Amniotic stem cell (primary cell): ENCODE results near the gene DMBT1.

Experiments used
- DNase-seq: peaks from one replicate; lab custom pipeline; 2025; lab: John Stamatoyannopoulos, UW

The DMBT1 gene

DNA sequence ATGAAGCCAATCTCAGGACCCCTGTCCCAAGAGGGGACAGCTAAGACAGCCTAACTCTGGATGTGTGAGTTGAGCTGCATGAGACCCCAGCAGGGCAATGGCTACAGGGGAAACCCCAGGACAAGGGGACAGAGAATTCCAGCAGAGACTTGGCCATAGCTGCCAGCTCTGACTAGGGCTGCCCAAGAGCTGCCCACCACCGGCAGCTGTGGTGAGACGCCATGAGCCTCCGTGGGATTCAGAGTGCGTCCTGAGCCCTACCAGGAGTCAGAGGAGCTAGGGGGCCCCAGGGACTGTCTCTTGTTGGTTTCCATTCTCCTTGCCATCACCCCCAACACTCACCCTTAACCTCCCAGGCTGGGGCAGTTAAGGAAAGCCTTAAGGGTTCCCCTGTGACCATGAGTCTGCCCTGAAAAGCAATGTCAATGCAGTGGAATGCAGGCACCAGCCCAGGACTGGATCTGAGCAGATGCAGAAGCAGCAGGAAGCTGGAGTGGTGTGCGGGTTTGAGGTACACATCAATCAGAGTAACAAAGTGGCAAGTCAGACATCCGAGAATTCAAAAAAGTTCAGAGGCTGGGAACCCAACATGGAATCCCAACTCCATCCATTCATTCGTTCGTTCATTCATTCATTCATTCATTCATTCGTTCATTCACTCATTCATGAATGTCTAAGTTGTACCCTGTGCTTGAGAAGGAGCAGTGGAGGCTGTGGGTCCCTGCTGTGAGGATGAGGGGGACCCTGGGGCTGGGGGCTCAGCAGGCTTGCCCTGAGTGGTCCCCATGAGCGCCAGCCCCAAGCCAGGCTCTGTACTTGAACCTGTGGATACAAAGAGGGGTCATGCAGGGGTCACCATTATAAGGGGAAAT, 86.2 kb downstream of the DMBT1 start:
- DNase-seq, result no peak

DNA sequence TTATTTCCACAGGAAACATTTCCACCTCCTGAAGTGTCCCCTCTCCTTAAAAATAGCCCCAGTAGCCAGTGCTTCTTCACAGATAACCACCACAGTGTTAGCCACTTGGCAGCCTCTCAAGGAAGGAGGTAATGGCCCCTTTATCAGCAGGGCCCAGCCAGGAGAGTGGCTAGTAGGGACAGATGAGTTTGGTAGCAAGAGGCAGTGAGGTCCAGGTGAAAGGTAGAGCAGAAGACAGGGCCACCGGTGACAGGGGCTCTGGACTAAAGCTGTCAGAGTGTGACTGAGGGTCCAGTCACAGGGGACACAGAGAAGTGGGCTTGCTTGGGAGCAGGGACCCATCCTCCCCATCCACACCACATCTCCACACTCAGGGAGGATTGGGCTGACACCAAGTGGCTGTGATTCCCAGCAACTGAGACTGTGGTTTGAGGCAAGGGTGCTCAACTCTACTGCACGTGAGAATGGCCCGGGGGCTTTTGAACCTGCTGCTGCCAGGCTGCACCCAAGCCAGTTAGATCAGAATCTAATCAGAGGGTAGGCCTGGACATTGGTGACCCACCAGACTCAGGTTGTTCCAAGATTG, 86.9 kb downstream of the DMBT1 start:
- DNase-seq, result no peak

DNA sequence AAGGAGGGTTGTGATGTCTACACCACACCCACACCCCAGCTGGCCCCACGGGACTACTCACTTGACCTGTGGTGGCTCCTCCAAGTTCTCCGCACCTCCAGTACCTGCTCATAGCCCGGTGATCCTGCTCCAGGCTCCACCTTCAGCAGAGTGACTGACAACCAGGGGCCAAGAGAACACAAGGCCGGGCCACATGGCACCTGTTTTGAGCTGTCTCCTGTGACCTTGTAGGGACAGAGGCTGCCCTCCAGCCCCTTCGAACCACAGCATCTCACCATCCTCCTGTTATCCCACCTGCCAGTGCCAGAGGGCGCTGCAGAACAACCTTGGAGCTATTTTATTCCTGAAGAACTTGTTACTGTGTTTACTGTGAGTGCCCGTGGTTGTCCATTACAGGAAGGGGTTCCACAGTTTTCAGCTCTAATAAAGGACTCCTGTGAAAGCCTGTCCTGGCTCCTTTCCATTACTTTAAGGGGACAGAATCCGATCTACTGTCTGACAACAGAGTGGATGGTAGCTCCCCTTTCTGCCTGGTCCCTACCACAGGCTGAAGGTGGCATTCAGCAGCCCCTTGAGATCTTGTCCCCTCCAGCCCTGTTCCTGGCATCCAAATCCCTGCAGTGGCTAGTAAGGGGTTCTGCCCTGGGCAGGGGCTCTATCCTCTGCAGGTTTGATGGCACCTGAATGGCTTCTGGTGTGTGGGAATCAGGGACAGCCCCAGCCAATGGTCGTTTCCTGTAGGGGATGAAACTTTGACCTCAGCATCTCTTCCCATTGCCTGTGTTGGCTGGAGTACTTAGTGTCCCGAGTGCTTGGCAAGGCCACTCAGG, 88.3 kb downstream of the DMBT1 start:
- no peak for DNase-seq

DNA sequence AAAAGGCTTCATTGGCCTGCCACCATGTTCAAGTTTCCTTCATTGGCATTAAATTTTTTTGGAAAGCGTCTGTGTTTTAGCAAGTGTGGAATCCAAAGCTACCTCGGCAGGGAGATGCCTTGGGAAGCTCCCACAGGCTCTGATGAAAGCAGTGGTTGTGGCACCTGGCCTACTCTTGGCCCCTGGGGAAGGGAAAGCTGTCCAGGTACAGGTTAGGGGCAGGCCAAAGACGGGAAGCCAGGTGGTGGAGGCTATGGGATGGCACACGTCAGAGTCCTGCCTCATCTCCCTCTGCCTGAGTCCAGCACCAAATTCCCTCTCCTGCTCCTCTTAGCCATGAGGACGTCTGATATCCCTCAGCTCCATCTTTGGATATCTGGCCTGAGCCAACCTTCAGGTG, 89.3 kb downstream of the DMBT1 start:
- DNase-seq, result no peak

DNA sequence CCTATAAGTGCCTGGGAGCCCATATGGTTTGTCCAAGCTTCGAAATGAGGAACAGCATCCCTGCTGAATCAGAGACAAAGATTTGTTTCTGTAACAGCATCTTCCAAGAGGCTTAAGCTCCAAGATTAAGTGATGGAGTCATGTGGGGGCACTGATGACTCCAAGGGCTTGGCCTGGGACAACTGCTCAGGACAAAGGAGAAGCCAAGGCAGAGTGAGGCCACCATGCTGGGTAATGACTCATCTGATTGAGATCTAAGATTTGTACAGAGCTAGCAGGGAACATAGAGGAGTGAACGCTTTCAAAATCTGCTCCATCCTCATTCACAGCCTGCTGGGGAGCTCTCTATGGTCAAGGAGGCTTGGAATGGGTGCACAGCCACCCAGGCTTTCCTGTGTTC, 89.8 kb downstream of the DMBT1 start:
- no peak for DNase-seq

DNA sequence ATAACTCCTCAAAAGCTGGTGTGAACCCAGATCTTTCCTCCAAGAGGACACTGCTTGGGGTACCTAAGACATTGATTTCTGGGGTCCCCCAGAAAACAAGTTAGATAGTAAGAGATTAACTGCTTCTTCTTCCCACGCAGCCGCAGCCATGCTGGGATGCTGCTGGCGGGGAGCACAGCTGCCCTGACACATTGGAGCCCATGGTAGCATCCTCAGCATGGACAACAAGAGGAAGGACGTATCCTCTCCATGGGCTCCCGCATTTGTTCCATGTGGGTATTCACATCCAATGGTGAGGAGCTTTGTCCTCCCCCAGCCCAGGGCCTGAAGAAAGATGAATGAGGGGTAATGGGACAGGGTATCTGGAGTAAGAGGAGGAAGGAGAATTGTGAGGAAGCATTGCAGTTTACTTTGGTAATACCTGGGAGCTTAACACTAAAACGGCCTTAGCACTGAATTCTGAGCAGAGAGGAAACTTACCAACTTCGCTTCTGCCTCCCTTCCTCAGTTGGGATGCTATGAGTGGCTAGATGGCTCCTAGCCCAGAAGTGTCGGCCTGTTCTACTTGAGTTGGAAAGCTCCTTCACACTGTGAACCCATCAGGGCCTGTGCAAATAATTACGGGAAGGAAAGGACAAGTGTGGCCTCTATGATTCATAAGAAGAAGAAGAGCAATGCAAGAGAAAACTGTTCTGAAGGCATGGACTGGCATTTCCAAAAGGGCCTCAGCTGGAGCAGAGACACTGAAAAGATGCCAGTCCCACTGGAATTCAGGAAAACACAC, 95.2 kb downstream of the DMBT1 start:
- no peak for DNase-seq

DNA sequence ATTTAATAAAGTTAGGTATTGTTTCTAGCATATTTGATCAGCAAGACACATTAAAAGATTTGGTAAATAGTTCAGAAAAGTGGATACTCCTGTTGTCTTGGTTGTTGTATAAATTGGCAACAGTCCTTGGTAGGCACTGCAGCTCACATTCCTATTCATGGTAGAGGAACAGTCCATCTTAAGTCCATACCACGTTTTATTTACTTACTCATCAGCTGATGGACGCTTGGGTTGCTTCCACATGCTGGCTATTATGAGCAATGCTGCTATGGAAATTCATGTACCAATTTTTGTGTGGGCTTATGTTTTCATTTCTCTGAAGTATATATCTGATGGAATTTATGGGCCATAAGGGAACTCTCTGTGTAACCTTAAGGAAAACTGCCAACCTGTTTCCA, 95.8 kb downstream of the DMBT1 start:
- DNase-seq, result no peak

DNA sequence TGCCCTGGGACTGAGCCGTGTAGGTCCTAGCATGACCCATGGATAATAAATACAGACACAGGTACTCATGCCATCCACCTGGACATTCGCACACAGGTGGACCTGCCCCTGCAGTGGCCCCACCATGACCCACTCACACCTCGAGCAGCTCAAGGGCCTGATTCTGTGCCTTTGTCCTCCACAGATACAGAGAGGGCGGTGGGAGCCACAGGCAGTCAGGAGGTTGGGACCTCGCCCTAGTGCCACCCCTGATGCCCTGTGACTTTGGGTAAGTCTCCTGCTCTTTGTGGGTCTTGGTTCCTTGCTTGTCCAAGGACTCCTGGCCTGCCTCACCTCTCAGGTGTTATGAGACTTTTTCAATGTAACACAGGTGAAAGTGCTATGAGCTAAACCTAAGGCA, 96.2 kb downstream of the DMBT1 start:
- DNase-seq, result no peak

DNA sequence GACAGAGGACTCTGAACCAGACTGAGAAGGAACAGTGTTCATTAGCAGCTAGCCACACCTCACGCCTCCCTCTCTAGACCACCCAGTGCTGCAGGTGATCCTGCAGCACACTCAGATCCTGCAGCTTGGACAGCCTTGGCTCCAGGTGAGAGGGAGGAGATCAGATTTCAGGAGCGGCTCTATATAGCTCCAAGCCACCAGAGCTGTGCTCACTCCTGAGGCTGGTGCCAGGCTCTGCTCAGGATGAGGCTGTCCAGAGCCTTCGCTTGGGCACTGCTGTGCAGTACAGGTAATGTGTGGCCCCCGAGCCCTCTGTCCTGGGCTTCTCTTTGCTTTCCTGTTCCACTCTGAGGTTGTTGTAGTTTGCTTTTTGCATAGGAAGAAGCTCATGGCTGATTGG, 96.7 kb downstream of the DMBT1 start:
- no peak for DNase-seq

DNA sequence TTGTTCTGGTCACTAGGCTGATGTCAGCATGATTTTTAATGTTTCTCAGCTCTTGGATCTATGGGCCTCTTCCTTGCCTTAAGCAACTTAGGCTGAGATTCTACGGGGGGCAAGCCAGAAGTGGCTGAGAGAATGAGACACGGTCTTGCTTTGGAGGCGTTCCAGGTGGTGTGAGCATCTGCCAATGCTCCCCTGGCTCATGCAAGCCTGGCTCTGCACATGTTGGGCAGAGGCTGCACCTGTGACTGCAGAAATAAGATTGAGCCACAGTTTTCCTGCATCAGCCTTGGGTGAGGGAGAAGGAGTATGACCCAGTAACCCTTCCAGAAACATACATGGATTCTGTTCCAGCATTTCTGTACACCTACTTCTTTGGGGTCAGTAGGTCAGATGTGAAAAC, 97.2 kb downstream of the DMBT1 start:
- DNase-seq, result no peak

DNA sequence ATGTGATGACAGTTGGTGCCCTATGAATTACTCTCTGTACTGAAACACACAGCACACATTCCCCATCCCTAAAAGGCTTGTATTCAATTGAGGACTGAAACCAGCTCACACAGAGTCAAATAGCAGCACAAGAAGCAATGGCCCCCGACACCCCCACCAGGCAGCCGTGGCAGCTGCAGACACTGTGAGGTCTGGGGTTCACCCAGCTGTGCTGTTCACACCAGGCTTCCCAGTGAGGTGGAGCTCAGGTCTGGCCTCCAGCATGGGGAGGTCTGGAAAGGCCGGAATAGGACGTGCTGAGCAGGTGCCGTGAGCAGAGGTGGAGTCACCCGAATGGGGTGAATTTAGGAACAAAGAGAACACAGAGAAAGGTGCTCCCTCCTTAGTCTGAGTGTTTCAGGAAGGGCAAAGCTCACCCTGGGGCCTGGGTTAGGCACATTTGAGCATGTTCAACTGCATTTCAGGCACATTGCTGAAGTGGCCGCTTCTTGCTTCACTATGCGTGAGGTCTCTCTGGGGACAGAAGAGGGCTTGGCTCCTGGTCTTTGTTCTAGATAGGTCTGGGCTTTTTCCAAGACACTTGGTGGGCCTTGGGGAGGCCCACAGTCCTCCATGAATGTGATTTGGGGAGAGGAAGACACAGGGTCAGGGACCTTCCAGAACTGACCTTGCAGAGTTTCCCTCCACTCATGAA, 97.9 kb downstream of the DMBT1 start:
- no peak for DNase-seq

DNA sequence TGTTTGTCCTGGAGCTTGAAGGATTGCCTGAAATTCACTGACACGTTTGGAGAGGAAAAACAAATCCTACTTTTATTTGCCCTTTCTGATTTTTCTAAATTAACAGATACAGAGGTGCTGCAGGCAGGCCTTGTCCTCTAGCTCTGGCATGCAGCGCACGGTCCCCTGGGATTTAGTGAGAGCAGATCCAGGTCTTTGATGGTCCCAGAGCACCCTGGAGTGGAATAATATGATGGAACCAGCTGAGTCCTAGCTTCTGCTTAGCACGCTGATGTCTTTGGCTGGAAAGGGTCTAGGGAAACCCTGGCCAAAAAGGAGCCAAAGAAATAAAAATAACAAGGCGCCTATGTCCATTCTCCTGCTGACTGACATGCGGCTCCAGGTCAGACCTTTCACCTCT, 98.6 kb downstream of the DMBT1 start:
- no peak for DNase-seq

DNA sequence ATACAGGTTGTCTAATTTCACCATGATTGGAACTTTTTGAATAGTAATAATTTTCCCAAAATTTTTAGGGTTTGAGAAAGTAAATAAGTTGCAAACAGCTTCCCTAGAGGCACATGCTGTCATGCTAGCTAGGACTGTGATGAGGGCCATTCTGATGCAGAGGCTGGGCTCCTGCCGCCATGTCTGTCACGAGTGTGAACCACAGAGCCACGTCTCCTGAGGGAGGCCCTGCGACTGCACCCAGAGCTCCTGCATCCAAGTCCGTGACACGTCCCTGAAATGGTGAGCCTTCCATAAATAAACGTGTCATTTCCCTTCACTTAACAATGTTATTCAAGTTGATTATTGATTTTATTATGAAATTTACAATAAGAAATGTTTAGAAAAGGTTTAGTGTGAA, 99.1 kb downstream of the DMBT1 start:
- no peak for DNase-seq

DNA sequence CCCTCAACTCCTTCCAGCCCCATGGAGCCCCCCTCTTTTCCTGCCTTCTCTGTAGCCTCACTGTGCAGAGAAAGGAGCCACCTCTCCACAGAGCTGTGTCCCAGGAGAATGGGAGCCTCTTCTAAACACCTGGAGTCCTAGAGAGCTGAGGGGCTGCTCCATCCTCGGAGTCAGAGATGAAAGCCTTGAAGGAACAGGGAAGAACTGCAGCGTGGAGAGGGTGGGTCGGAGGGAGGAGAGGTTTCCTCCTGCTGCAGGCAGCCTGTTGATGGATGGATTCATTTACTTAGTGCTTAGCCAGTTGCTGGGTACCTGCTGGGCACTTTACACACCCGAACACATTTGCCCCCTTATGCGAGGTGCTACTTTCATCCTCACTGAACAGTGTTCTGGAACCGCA, 100.1 kb downstream of the DMBT1 start:
- no peak for DNase-seq

DNA sequence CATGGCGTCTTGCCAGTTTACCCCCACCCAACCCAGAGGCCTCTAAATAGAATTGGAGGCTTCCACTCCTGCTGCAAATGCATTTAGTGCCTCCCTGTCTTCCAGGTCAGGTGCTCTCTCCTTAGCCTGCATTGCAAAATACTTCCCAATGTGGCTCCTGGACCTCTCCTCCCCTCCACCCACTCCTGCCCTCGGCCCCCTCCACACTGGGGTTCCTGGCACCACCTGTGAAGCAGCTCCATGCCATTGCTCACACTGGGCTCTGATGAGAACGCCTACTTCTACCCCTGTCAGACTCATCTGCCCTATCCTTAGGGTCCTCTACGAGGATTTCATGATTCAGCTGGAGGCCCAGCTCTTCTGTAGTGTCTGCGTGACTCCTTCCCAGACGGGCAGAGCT, 101.7 kb downstream of the DMBT1 start:
- no peak for DNase-seq

DNA sequence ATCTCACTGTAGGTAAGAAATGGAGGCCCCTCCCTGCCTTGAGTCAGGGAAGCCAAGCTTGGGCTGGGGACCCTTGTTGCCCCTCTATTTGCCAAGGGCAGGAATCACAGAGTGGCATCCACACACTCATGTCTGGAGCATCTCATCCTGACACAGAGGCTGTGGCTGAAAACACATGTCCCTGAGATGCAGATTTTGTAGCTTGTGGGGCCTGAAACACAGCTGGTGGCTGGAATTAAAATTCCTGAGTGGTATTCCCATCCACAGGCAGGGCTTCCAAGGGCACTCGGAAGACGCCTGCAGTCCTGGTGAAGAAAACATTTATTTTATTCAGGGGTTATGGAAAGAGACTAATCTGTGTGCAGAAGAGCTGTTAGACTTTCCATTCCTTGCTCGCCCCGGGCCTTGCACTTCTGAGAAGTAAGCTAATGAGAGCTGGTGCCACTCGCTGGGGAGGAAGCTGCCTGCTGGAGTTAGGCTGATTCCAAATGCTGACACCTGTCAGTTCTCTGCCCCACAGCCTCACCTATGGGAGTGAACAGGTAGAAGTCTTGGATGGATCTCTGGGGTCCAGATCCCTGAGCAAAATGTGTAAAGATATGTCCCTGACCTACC, 103.1 kb downstream of the DMBT1 start:
- DNase-seq, result no peak

DNA sequence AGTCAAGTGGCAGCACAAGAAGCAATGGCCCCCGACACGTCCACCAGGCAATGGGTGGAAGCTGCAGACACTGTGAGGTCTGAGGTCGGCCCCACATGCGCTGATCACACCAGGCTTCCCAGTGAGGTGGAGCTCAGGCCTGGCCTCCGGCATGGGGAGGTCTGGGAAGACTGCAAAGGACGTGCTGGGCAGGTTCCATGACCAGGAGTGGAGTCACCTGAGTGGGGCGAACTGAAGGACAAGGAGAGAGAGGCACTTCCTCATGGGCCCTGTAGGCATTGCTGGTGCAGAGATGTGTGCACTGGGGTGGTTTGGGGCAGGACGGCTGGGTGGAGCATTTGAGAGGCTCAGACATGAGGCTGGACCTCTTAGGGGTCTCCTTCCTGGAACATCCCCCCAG, 103.9 kb downstream of the DMBT1 start:
- no peak for DNase-seq

DNA sequence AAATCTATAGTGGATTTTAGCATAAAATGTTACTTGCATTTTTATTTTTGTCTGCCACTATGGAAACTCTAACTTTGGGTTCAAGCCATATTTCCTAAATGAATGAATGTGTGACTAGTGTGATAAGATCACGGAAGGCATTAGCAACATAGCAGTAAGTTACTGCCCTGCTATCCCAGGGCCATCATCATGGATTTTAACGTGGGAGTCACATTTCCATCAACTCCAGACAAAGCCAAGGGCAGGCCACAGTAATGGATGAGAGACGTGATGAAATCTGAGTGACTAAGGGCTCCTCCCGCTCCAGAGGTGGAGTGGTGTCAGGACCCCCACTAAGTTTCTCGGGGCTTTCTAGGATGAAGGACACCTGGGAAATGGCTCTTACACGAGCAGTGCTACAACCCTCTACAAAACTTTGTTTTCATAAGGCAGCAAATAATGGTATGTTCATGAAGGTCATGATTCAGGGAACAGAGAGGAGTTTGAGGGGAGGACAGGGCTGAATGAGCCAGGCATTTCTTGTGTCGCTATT, 104.8 kb downstream of the DMBT1 start:
- no peak for DNase-seq

DNA sequence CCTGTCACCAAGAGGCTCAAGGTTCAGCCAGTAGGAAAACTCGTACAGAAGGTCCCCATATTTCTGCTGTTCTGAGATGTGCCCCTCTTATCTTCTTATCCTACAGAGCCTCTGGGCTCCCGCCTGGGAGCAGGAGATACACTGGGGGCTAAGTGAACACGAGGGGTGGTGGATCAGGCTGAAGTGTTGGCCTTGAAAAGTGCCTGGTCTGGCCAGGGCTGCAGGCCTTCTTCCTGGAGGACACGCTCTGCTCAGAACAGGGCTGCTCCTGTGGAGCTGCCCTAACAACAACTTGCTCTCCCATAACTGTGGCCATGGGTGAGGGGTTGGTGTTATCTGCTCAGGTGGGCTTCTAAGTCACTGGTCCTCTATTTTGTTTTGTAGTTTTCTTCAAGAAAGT, 105.4 kb downstream of the DMBT1 start:
- DNase-seq, result no peak

DNA sequence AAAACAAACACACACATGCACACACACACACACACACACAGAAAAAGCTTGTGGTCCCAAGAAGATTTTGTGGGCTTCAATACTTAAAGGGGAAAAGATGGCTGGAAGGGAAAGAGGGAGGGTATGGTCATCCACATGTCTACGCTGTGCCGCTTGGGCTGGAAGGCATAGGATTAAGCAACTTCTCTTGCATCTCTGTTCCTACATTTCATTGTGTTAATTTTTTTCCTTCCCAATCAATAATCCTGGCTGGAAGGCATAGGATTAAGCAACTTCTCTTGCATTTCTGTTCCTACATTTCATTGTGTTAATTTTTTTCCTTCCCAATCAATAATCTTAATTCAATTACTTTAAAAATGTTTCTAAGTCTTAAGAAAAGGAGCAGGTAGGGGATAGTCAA, 108.5 kb downstream of the DMBT1 start:
- no peak for DNase-seq

DNA sequence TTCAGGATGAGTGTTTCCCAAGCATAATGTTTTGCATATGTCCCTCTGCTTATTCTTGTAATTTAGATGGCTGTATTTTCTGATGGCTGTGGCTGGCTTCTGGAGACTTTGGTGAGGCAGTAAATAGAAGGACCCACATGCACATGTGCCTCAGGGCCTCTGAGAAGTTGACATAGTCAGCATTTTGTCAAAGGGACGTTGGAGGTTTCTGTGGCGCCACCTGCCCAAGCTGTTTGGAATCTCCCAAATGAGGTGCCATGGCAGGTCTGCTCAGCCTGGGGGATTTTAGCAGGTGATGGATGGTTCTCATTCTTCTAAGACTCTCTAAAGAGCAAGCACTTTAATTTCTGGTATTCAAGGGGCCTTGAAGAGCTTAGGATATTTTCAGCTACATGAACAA, 109.3 kb downstream of the DMBT1 start:
- no peak for DNase-seq
